A549 (cell line): Measurements from ENCODE around the gene PTPN4. TPM values are rescaled to one million over a fixed set of nuclear protein-coding genes. Genes with fewer than 3 reads are reported as not detected.
A peak's percentile ranks its signal among the peaks of the same experiment; 100 is the strongest.

Source experiments
- ATAC-seq, 2 experiments: fragments of 200-7000 bp in 1 of 2; fragments of >200 bp in 1 of 2; cut with Nextera tagmentation in 1 of 2; cut with Tn5 transposase in 1 of 2; 3 replicates each; pipeline versions ENCODE4 v1.8.0 to v1.9.1; 2018 to 2020; ENCODE audit warnings: mild to moderate bottlenecking in 1 of 2, moderate library complexity in 1 of 2
- CTCF ChIA-PET: fragments of 300-600 bp; sonication (Branson Sonifier 250); formaldehyde crosslinking; extraction: SDS; loops from one replicate; lab custom pipeline; 2021; ENCODE audit warnings: antibody characterized with exemption, inconsistent platforms; lab: Yijun Ruan, JAX
- POLR2A ChIA-PET: fragments of 350-600 bp; formaldehyde crosslinking; extraction: SDS; loops from one replicate; lab custom pipeline; 2021; ENCODE audit warnings: antibody characterized with exemption, inconsistent platforms; lab: Yijun Ruan, JAX
- DNase-seq, 2 experiments: peaks; one replicate each; pipeline versions ENCODE4 v3.0.0 to v3.0.0-alpha.2; 2011 to 2016; ENCODE audit warnings: low read depth in 1 of 2, low spot score in 1 of 2
- FAIRE-seq: peaks from 2 replicates; lab custom pipeline; 2011; peaks lifted over from hg19 to GRCh38; lab: Jason Lieb, UNC
- H3K27ac ChIP-seq, 2 experiments: fragments of >200 bp; sonication (Bioruptor Twin); formaldehyde crosslinking; 3 replicates each; pipeline ENCODE4 v1.5.1; 2016 to 2017
- H3K4me1 ChIP-seq: fragments of >200 bp; sonication (Bioruptor Twin); formaldehyde crosslinking; 3 replicates; pipeline ENCODE4 v1.6.1; 2016
- H3K4me2 ChIP-seq: fragments of >200 bp; sonication (Bioruptor Twin); formaldehyde crosslinking; 3 replicates; pipeline ENCODE4 v1.6.1; 2016
- H3K4me3 ChIP-seq: fragments of >200 bp; sonication (Bioruptor Twin); formaldehyde crosslinking; 3 replicates; pipeline ENCODE4 v1.5.1; 2016
- H3K9me3 ChIP-seq: fragments of >200 bp; sonication (Bioruptor Twin); formaldehyde crosslinking; 3 replicates; pipeline ENCODE4 v1.6.1; 2016
- BHLHE40 ChIP-seq: IDR thresholded peaks from 2 replicates; pipeline ENCODE4 v1.6.1; 2012; ENCODE audit warnings: low read depth, low read length, inconsistent platforms
- CHD4 ChIP-seq: fragments of 200-600 bp; sonication (generic); IDR thresholded peaks from 2 replicates; pipeline ENCODE4 v1.6.1; 2016; ENCODE audit warnings: antibody characterized with exemption, mild to moderate bottlenecking, borderline replicate concordance
- EHF ChIP-seq: fragments of 250-450 bp; sonication (Bioruptor Pico); IDR thresholded peaks from 2 replicates; pipeline ENCODE4 v1.5.0; 2020; ENCODE audit warnings: mild to moderate bottlenecking
- EHMT2 ChIP-seq: fragments of 200-600 bp; sonication (generic); IDR thresholded peaks from 2 replicates; pipeline ENCODE4 v1.6.1; 2016; ENCODE audit warnings: antibody characterized with exemption, low read depth, mild to moderate bottlenecking, moderate library complexity
- EP300 ChIP-seq, 2 experiments: fragments of >200 bp; sonication (Bioruptor Twin); formaldehyde crosslinking; IDR thresholded peaks; 2 replicates in 1 of 2; 3 replicates in 1 of 2; pipeline ENCODE4 v1.6.1; 2016 to 2017
- FOSB ChIP-seq: fragments of 250-450 bp; sonication (Bioruptor Pico); IDR thresholded peaks from 2 replicates; pipeline ENCODE4 v1.5.0; 2020; ENCODE audit warnings: mild to moderate bottlenecking, moderate library complexity
- GATA3 ChIP-seq: IDR thresholded peaks from 2 replicates; pipeline ENCODE4 v1.6.1; 2012; ENCODE audit warnings: borderline replicate concordance
- HEYL ChIP-seq: fragments of 250-450 bp; sonication (Bioruptor Pico); IDR thresholded peaks from 2 replicates; pipeline ENCODE4 v1.8.0; 2021; ENCODE audit warnings: mild to moderate bottlenecking, moderate library complexity
- HOXB5 ChIP-seq: fragments of 250-450 bp; sonication (Bioruptor Pico); IDR thresholded peaks from 2 replicates; pipeline ENCODE4 v1.5.0; 2020; ENCODE audit warnings: mild to moderate bottlenecking, moderate library complexity
- JUN ChIP-seq, 2 experiments: fragments of >200 bp; sonication (Bioruptor Twin); formaldehyde crosslinking; IDR thresholded peaks; 2 replicates in 1 of 2; 3 replicates in 1 of 2; pipeline ENCODE4 v1.6.1; 2016 to 2017
- KDM5A ChIP-seq: fragments of 200-600 bp; sonication (generic); IDR thresholded peaks from 2 replicates; pipeline ENCODE4 v1.6.1; 2016; ENCODE audit warnings: antibody characterized with exemption, mild to moderate bottlenecking
- MAFK ChIP-seq: fragments of 450-650 bp; IDR thresholded peaks from 2 replicates; pipeline ENCODE4 v1.6.1; 2014; ENCODE audit not compliant: partially characterized antibody
- MYC ChIP-seq: IDR thresholded peaks from 2 replicates; pipeline ENCODE4 v1.6.1; 2012; ENCODE audit warnings: mild to moderate bottlenecking, inconsistent platforms, low read length, improper control_type of control experiment, borderline replicate concordance
- NPAS2 ChIP-seq: fragments of 250-450 bp; sonication (Bioruptor Pico); IDR thresholded peaks from 2 replicates; pipeline ENCODE4 v1.8.0; 2022; ENCODE audit warnings: mild to moderate bottlenecking, moderate library complexity, borderline replicate concordance
- PBX3 ChIP-seq: IDR thresholded peaks from 2 replicates; pipeline ENCODE4 v1.6.1; 2012
- PHF8 ChIP-seq: fragments of 200-600 bp; sonication (generic); IDR thresholded peaks from 2 replicates; pipeline ENCODE4 v1.6.1; 2016; ENCODE audit warnings: low read depth, mild to moderate bottlenecking, antibody characterized with exemption, moderate library complexity, borderline replicate concordance
- POLR2A ChIP-seq: IDR thresholded peaks from 2 replicates; pipeline ENCODE4 v1.6.1; 2012; ENCODE audit warnings: mild to moderate bottlenecking, low read length
- REST ChIP-seq: fragments of 200-600 bp; sonication (generic); IDR thresholded peaks from 2 replicates; pipeline ENCODE4 v1.6.1; 2016; ENCODE audit warnings: antibody characterized with exemption, mild to moderate bottlenecking, moderate library complexity
- RNF2 ChIP-seq: fragments of 200-600 bp; sonication (generic); IDR thresholded peaks from 2 replicates; pipeline ENCODE4 v1.6.1; 2016; ENCODE audit warnings: low read depth, mild to moderate bottlenecking, antibody characterized with exemption, moderate library complexity, borderline replicate concordance
- SMC3 ChIP-seq: fragments of >200 bp; sonication (Bioruptor Twin); formaldehyde crosslinking; IDR thresholded peaks from 3 replicates; pipeline ENCODE4 v1.6.1; 2018; ENCODE audit warnings: inconsistent platforms
- USF2 ChIP-seq: fragments of 450-650 bp; IDR thresholded peaks from 2 replicates; pipeline ENCODE4 v1.6.1; 2014; ENCODE audit warnings: antibody characterized with exemption
- ZC3H11A ChIP-seq: fragments of 450-650 bp; IDR thresholded peaks from 2 replicates; pipeline ENCODE4 v1.6.1; 2014; ENCODE audit warnings: antibody characterized with exemption, mild to moderate bottlenecking
- ZNF302 ChIP-seq: fragments of 250-450 bp; sonication (Bioruptor Pico); IDR thresholded peaks from 2 replicates; pipeline ENCODE4 v1.9.0; 2021; ENCODE audit warnings: inconsistent platforms, mild to moderate bottlenecking, moderate library complexity
- WGBS: methylation state at CpG from one replicate; pipeline ENCODE4 v1.1.6; 2017; ENCODE audit errors: missing lambda C conversion rate; 5-methylcytosine and 5-hydroxymethylcytosine counted together
- polyA plus RNA-seq, 4 experiments: library from polyadenylated mRNA; depleted of rRNA in 3 of 4; stranded (reverse); fragments of >200 nt; fragmentation: RNase III in 1 of 4; extraction: RNeasy Plus Mini Kit Qiagen cat#74134 plus additional on column Dnase treatment in 1 of 4; gene quantifications; 2 replicates in 3 of 4; 3 replicates in 1 of 4; pipeline ENCODE4 v1.2.3, GENCODE V29; 2011 to 2017

The PTPN4 gene
- polyA plus RNA-seq, 2 of the 4 experiments (the other 2 are of a cell fraction) = 14.5 to 36.6 TPM

- Histone ChIP-seq H3K9me3 (0 out of 3 replicates have a peak, but pooled peaks cover 3% of the 10 kb centered on the region), H3K27ac (peak overlapping the region in 1 of 2 experiments; percentile 10; a peak in 1 of 6 replicates), H3K4me2 (no peak overlapping the region), H3K4me3 (no peak overlapping the region), H3K4me1 (no peaks in the 10 kb centered on the region)
- TF ChIP-seq KDM5A (no peak), PBX3 (no peak), FOSB (CRISPR knock-in tag) (no peak), EP300 (IDR thresholded peaks at IDR 0.05) (no peak), SMC3 (no peak), HEYL (CRISPR knock-in tag) (no peak)
- POLR2A ChIA-PET = no interaction called here
- DNase-seq (no peak), FAIRE-seq (no peak), ATAC-seq (no peak; a peak in 2 of 6 replicates)
- CTCF ChIA-PET = interaction anchor here (1.0 to 1.9 kb wide), 4 partner anchors 15 to 457 kb away, joined by 3 to 8 read pairs (median 6); no protein-coding TSS in a partner anchor
- WGBS = 53% methylated on average over 12 of the region's 12 CpGs
Observed at GRCh38 chr2:119718501-119719260, 41.0 kb upstream of the PTPN4 start.

GRCh38 chr2:119719261-119719627, 40.5 kb upstream of the PTPN4 start:
- 0 out of 3 replicates have a peak, but pooled peaks cover 3% of the 10 kb centered on the region for H3K9me3 ChIP-seq
- 73% methylated on average over 3 of the region's 3 CpGs for WGBS
- CTCF ChIA-PET = interaction anchor here (1.5 to 1.9 kb wide), 3 partner anchors 16 to 456 kb away, joined by 5 to 8 read pairs (median 6); no protein-coding TSS in a partner anchor
- TF ChIP-seq RNF2 (no peak), GATA3 (no peak), MAFK (no peak), CHD4 (no peak), PHF8 (no peak)
- TF ChIP-seq, all 56 proteins: peak for 0
- Histone ChIP-seq H3K4me2 (no peak overlapping the region), H3K4me1 (no peaks in the 10 kb centered on the region), H3K27ac (no peak overlapping the region), H3K4me3 (no peak overlapping the region)
- POLR2A ChIA-PET = no interaction called here
- DNase-seq (no peak), FAIRE-seq (no peak), ATAC-seq (no peak)

- CTCF ChIA-PET = interaction anchor here (1.2 to 1.5 kb wide), 3 partner anchors 18 to 103 kb away, joined by 4 read pairs; no protein-coding TSS in a partner anchor
- TF ChIP-seq JUN (IDR thresholded peaks at IDR 0.05) = no peak
- TF ChIP-seq PBX3 = no peak
- no peak for TF ChIP-seq BHLHE40
- no peak for TF ChIP-seq FOSB (CRISPR knock-in tag)
- TF ChIP-seq, all 56 proteins: peak for 0
- DNase-seq = no peak
- FAIRE-seq = no peak
- no peaks in the 10 kb centered on the region for H3K4me1 ChIP-seq
- H3K9me3 ChIP-seq = 0 out of 3 replicates have a peak, but pooled peaks cover 3% of the 10 kb centered on the region
- H3K4me2 ChIP-seq = no peak overlapping the region
- no peak for ATAC-seq
- WGBS = 67% methylated on average over 1 of the region's 1 CpG
- POLR2A ChIA-PET = no interaction called here
- H3K27ac ChIP-seq = no peak overlapping the region
- H3K4me3 ChIP-seq = no peak overlapping the region
Observed at GRCh38 chr2:119721043-119721442, 38.7 kb upstream of the PTPN4 start.

GRCh38 chr2:119721462-119721861, 38.3 kb upstream of the PTPN4 start:
- no peak overlapping the region for H3K4me3 ChIP-seq
- POLR2A ChIA-PET = no interaction called here
- H3K9me3 ChIP-seq = 0 out of 3 replicates have a peak, but pooled peaks cover 3% of the 10 kb centered on the region
- no peak for DNase-seq
- no peak overlapping the region for H3K4me2 ChIP-seq
- CTCF ChIA-PET = interaction anchor here (1.2 to 1.5 kb wide), 3 partner anchors 18 to 102 kb away, joined by 4 read pairs; no protein-coding TSS in a partner anchor
- H3K4me1 ChIP-seq = no peaks in the 10 kb centered on the region
- FAIRE-seq = no peak
- WGBS = 56% methylated on average over 5 of the region's 5 CpGs
- no peak overlapping the region for H3K27ac ChIP-seq
- ATAC-seq = no peak
- no peak for TF ChIP-seq EHF (CRISPR knock-in tag)
- no peak for TF ChIP-seq POLR2A
- TF ChIP-seq USF2 = no peak
- no peak for TF ChIP-seq NPAS2 (CRISPR knock-in tag)
- TF ChIP-seq FOSB (CRISPR knock-in tag) = no peak
- TF ChIP-seq MYC = no peak
- TF ChIP-seq ZNF302 (CRISPR knock-in tag) = no peak
- TF ChIP-seq ZC3H11A = no peak
- no peak for TF ChIP-seq EHMT2
- TF ChIP-seq REST = no peak
- TF ChIP-seq HOXB5 = no peak
